HG02943 (cell line): ENCODE results near the gene DNAJB9.
"Not testable (repeated sequence)": the region's sequence is repeated elsewhere in the genome, so short reads cannot be mapped to it uniquely, and the experiment has no call there.

ENCODE experiments used
- ATAC-seq: cut with Tn5 transposase; IDR thresholded peaks from one replicate; pipeline ENCODE4 v1.9.1; 2021; ENCODE audit warnings: mild to moderate bottlenecking, low read depth, moderate library complexity; ENCODE audit not compliant: unreplicated experiment

Gene DNAJB9

DNA sequence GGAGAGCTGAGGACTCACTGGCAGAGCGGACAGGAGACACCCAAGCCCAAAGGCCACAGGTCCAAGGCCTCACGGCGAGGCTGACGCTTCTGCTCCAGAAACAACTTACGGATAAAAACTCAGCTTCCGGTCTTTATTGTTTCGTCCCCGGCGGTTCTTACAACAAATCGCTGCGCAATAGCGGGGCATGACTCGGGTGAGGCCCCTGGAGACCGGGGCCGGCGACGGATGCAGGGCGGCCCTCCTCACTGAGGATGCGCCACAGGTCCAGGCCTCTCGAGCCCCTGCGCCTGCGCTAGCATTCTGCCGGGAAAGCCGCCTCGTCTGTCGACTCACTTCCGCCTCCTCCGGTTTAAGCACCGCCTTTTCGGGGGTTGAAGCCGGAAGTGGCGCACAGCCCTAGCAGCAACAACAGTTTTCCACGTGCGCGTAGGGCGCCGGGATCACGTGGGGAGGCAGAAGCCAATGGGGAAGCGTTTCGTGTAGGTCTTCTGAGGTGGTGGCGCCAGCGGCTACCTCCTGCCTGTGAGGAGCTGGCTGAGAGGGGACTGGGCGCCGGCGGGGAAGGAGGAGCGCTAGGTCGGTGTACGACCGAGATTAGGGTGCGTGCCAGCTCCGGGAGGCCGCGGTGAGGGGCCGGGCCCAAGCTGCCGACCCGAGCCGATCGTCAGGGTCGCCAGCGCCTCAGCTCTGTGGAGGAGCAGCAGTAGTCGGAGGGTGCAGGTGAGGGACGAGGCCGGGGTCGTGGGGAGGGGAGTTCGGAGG is at the start of gene DNAJB9, which contains the start of gene THAP5:
Gene DNAJB9, plus strand, starts transcription at position 494 of the 765 bp plus-strand sequence. CDS start 1,853 bp downstream, outside the sequence.
Gene THAP5, minus strand, starts transcription at position 326 of the 765 bp plus-strand sequence. Its CDS starts 137 bp downstream, at position 189.
- peak; percentile 93 for ATAC-seq

GRCh38 chr7:108522780-108523179 is 46.9 kb upstream of the DNAJB9 start:
- no peak for ATAC-seq

DNA sequence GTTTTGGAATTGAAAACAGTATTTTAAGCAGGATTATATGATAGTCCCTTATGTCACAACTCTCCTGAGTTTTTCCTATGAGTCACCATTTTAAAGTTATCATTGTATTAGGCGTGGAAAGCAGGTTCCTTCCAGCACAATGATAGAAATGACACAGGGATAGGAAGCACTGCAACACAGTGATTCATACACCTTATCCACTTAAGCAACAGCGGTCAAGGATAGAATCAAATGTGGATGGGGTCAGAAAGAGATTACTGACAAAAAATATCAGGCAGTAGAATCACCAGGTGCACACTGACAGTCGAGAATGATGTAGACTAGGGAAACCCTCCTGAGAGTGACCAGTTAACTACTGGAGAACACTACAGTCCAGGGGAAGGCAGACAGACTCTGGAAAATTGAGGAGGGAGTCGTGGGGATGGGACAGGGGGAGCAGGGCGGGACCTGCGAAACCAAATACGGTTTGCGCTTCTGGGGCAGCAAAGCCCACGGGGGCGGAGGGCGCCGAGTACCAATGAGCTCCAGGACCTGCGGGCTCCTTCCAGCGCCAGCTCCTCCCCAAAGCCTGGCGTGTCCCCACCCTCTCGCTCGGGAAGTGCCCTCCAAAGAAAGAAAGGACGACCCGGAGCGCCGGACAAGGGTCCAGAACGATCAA is 44.2 kb upstream of the DNAJB9 start:
- peak; percentile 43 for ATAC-seq

GRCh38 chr7:108525985-108526767 is 43.5 kb upstream of the DNAJB9 start, which contains the start of gene PNPLA8:
Gene PNPLA8 (minus strand): TSS chr7:108526135. CDS start chr7:108515491, 10,644 bp downstream.
- ATAC-seq: peak; percentile 95

DNA sequence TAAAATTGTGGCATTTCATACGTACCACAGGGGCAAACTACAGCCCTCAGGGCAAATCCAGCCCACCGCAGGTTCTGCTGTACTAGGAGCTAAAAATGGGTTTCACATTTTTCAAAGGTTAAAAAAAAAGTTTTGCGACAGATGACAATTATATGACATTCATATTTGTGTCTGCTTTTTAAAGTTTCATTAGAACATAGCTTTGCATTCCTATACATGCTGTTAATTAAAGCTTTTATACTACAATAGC is 43.0 kb upstream of the DNAJB9 start:
- ATAC-seq: no peak

DNA sequence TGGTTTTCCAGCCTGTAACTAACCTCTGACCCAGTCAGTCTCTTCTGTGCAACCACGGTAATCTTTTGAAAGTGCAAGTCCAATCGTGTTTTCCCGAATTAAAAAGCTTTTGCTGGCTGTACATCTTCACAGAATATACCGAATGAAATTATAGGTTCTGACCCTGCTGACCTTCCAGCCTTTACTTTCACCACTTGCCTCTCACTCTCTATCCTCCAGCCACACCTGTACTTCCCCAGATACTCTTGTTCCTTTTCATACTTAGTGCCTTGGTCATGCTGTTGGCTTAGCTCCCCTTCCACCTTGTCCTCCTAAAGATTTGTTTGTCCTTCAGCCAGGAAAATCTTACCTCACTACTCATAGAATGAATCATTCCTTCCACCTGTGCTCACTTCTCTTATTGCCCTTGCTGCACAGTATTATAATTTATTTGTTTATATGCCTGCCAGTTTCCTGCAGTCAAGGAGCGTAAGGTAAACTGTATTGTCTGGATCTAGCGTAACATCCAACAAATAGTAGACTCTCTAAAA is 41.4 kb upstream of the DNAJB9 start:
- ATAC-seq: no peak

GRCh38 chr7:108529341-108529740 is 40.3 kb upstream of the DNAJB9 start:
- no peak for ATAC-seq

GRCh38 chr7:108533712-108534111 is 36.0 kb upstream of the DNAJB9 start:
- ATAC-seq: no peak

GRCh38 chr7:108535257-108535656 is 34.4 kb upstream of the DNAJB9 start:
- ATAC-seq: no peak

DNA sequence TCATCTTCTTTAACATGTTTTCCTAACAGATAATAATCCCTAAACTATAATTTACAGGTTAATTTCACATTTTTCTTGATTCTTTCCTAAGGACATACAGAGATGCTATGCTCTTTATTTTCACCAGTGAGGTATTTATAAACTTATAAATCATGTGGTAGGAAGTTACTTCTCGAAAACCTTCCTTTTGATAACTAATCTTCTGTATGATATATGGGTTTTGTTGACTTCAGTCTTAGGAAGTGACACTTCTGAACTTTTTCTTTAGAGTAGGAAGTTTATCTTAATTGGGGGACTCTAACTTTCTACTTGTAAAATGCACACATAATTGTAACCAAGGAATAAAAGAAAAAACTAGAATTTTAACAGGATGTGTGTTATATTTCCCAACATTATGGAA is 33.9 kb upstream of the DNAJB9 start:
- no peak for ATAC-seq

DNA sequence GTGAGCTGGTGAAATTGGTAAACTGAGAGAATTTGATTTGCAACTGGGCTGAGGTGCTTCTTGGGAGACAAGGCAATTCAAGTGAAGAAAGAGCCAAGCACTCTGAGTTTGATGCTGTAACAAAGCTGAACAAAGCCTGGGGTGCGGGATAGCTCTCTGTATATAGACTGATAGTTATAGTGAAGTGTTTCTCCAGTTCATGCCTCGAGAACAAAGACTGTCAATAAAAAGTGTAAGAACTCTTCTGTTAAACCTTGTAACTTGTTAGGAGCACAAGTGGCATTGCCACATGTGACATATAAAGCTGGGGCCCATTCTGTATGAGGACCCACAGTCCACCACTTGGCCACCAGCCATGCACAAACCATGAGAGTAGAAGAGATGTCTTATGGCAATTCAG is 32.4 kb upstream of the DNAJB9 start:
- ATAC-seq: no peak

GRCh38 chr7:108538236-108538635 is 31.4 kb upstream of the DNAJB9 start:
- not testable (repeated sequence) for ATAC-seq

- ATAC-seq: not testable (repeated sequence)
These were observed 31.0 kb upstream of the DNAJB9 start for GRCh38 chr7:108538685-108539084.

- no peak for ATAC-seq
These were observed 28.2 kb upstream of the DNAJB9 start for GRCh38 chr7:108541478-108541877.

DNA sequence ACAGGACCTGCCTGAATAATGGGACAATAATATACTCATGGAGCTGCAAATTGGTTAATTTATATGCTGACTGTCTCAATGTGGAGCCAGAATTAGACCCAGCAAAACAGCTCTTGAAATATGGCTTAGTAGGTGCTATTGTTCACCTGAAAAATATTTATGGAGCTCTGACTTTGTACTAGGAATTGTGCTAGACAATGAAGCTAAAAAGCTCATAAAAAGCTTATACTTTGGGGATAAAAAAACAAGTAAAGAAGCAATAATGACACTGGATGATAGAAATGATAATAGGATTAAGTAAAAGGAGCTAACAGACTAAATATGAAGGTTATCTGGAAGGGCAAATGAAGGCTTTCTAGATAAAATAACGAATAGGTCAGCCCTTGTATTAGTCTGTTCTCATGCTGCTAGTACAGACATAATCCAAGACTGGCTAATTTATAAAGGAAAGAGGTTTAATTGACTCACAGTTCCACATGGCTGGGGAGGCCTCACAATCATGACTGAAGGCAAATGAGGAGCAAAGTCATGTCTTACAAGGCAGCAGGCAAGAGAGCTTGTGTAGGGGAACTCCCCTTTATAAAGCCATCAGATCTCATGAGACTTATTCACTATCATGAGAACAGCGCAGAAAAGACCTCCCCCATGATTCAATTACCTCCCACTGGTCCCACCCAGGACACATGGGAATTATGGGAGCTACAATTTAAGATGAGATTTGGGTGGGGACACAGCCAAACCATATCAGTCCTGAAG is 21.4 kb upstream of the DNAJB9 start:
- ATAC-seq: not testable (repeated sequence)

DNA sequence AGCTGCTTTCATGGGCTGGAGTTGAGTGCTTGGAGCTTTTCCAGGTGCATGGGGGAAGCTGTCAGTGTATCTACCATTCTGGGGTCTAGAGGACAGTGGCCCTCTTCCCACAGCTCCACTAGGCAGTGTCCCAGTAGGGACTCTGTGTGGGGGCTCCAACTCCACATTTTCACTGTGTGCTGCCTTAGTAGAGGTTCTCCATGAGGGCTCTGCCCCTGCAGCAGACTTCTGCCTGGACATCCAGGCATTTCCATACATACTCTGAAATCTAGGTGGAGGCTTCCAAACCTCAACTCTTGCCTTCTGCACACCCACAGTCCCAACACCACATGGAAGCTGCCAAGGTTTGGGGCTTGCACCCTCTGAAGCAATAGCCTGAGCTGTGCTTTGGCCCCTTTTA is 13.0 kb upstream of the DNAJB9 start:
- not testable (repeated sequence) for ATAC-seq

DNA sequence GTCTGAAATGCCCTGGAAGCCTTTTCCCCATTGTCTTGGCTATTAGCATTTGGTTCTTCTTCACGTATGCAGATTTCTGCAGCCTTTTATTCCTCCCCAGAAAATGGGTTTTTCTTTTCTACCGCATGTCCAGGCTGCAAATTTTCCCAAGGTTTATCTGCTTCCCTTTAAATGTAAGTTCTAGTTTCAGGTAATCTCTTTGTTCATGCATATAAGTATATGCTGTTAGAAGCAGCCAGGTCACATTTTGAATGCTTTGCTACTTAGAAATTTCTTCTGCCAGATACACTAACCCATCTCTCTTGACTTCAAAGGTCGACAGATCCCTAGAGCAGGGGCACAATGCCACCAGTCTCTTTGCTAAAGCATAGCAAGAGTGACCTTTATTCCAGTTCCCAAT is 12.5 kb upstream of the DNAJB9 start:
- ATAC-seq: no peak

- ATAC-seq: no peak
These were observed 12.1 kb upstream of the DNAJB9 start for GRCh38 chr7:108557617-108558016.

DNA sequence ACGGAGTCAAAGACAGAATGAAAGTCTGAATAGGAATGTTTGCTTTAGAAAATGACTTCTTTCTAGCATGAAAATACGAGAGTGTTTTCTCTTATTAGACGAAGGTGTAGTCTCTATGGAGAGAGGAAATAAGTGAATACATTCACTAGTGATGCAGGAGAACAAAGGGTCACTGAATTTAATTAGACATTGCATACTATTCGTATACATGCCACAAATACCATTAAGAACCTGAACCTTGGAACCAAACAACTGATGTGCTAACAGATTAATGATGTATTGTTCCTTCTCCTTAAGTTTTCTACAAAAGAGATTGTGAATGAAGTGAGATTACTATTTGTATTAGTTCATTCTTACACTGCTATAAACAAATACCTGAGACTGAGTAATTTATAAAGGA is 10.4 kb upstream of the DNAJB9 start:
- no peak for ATAC-seq

DNA sequence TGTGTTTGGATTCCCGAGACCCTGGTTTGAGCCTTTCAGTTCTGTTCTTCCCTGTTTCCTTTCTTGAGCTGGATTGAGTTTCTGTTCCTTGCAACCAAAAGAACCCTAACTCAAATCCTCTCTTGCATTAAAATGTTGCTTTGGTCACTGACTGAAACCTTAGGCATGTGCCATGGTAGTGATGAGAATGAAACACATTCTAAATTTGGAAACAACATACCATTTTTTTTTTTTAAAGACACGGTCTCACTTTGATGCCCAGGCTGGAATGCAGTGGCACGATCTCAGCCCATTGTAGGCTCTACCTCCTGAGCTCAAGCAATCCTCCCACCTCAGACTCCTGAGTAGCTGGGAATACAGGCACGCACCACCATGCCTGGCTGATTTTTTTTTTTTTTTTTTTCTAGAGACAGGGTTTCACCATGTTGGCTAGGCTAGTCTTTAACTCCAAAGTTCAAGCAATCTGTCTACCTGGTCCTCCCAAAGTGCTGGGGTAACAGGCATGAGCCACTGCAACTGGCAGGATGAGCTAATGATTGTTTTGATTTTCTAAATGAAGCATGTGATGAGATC is 8.5 kb upstream of the DNAJB9 start:
- ATAC-seq: no peak
